ENCODE data around the gene F3.
"Not testable (repeated sequence)": the region's sequence is repeated elsewhere in the genome, so short reads cannot be mapped to it uniquely, and the experiment has no call there.

The F3 gene

DNA sequence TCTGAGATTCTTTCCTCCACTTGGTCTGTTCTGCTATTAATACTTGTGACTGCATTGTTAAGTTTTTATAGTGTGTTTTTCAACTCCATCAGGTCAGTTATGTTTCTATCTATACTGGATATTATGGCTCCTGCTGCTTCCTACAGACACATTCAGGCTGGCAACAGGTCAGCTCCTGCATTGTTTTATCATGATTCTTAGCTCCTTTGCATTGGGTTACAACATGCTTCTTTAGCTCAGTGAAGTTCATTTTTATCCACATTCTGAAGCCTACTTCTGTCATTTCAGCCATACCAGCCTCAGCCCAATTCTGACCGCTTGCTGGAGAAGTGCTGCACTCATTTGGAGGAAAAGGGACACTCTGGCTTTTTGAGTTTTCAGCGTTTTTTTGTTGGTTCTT, 37.3 kb upstream of the F3 start:
- Histone ChIP-seq H3K4me3 (ENCODE audit: low read depth, low read length, poor library complexity, severe bottlenecking) (no peak overlapping the region), H3K4me1 (ENCODE audit: insufficient read depth, low read length, severe bottlenecking) (no peaks in the 10 kb centered on the region), H3K4me2 (ENCODE audit: low read length) (no peak overlapping the region), H3K9me2 (ENCODE audit: low read depth, low read length) (no peaks in the 10 kb centered on the region), H3K9ac (ENCODE audit: low read length) (no peak overlapping the region), H3K79me2 (ENCODE audit: insufficient read depth, low read length) (no peaks in the 10 kb centered on the region), H3K27ac (ENCODE audit: low read depth, low read length, poor library complexity, severe bottlenecking) (no peak overlapping the region), H3K36me3 (ENCODE audit: insufficient read depth, low read length) (no peaks in the 10 kb centered on the region), H3K27me3 (ENCODE audit: insufficient read depth, low read length) (no peaks in the 10 kb centered on the region), H2AFZ (ENCODE audit: low read length) (no peak overlapping the region), H3K9me3 (ENCODE audit: low read length) (no peaks in the 10 kb centered on the region), H4K20me1 (ENCODE audit: insufficient read depth, low read length) (no peaks in the 10 kb centered on the region), H3F3A (ENCODE audit: insufficient read depth, low read length) (no peaks in the 10 kb centered on the region)
- TF ChIP-seq, protein P1, sequence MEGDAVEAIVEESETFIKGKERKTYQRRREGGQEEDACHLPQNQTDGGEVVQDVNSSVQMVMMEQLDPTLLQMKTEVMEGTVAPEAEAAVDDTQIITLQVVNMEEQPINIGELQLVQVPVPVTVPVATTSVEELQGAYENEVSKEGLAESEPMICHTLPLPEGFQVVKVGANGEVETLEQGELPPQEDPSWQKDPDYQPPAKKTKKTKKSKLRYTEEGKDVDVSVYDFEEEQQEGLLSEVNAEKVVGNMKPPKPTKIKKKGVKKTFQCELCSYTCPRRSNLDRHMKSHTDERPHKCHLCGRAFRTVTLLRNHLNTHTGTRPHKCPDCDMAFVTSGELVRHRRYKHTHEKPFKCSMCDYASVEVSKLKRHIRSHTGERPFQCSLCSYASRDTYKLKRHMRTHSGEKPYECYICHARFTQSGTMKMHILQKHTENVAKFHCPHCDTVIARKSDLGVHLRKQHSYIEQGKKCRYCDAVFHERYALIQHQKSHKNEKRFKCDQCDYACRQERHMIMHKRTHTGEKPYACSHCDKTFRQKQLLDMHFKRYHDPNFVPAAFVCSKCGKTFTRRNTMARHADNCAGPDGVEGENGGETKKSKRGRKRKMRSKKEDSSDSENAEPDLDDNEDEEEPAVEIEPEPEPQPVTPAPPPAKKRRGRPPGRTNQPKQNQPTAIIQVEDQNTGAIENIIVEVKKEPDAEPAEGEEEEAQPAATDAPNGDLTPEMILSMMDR (IDR thresholded peaks at IDR 0.05; ENCODE audit: low read length), result no peak
- TF ChIP-seq EZH2 (IDR thresholded peaks at IDR 0.05; ENCODE audit: borderline replicate concordance, low read length), result no peak

DNA sequence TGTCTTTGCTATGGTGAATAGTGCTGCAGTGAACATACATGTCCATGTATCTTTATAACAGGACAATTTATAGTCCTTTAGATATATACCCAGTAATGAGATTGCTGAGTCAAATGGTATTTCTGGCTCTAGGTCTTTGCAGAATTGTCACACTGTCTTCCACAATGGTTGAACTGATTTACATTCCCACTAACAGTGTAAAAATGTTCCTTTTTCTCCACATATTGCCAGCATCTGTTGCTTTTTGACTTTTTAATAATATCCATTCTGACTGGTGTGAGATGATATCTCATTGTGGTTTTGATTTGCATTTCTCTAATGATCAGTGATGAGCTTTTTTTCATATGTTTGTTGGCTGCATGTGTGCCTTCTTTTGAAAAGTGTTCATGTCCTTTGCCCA, 32.4 kb upstream of the F3 start:
- not testable (repeated sequence) for H2AFZ ChIP-seq (ENCODE audit: low read length); H3K9ac ChIP-seq (ENCODE audit: low read length); H3K4me3 ChIP-seq (ENCODE audit: low read depth, low read length, poor library complexity, severe bottlenecking); H3K36me3 ChIP-seq (ENCODE audit: insufficient read depth, low read length); H4K20me1 ChIP-seq (ENCODE audit: insufficient read depth, low read length); H3K4me2 ChIP-seq (ENCODE audit: low read length); H3K27me3 ChIP-seq (ENCODE audit: insufficient read depth, low read length); H3K9me3 ChIP-seq (ENCODE audit: low read length); H3K9me2 ChIP-seq (ENCODE audit: low read depth, low read length); H3K27ac ChIP-seq (ENCODE audit: low read depth, low read length, poor library complexity, severe bottlenecking); H3F3A ChIP-seq (ENCODE audit: insufficient read depth, low read length); H3K79me2 ChIP-seq (ENCODE audit: insufficient read depth, low read length); H3K4me1 ChIP-seq (ENCODE audit: insufficient read depth, low read length, severe bottlenecking)

GRCh38 chr1:94572780-94573179, 31.2 kb upstream of the F3 start:
- H3K4me3 ChIP-seq (ENCODE audit: low read depth, low read length, poor library complexity, severe bottlenecking), result no peak overlapping the region
- H4K20me1 ChIP-seq (ENCODE audit: insufficient read depth, low read length), result no peaks in the 10 kb centered on the region
- no peak for TF ChIP-seq EZH2 (IDR thresholded peaks at IDR 0.05; ENCODE audit: borderline replicate concordance, low read length)
- TF ChIP-seq, protein P1 (IDR thresholded peaks at IDR 0.05; ENCODE audit: low read length), result no peak
- H3K27me3 ChIP-seq (ENCODE audit: insufficient read depth, low read length), result no peaks in the 10 kb centered on the region
- no peak overlapping the region for H3K9ac ChIP-seq (ENCODE audit: low read length)
- no peaks in the 10 kb centered on the region for H3K9me2 ChIP-seq (ENCODE audit: low read depth, low read length)
- H2AFZ ChIP-seq (ENCODE audit: low read length), result no peak overlapping the region
- no peaks in the 10 kb centered on the region for H3K9me3 ChIP-seq (ENCODE audit: low read length)
- no peak overlapping the region for H3K4me2 ChIP-seq (ENCODE audit: low read length)
- H3K4me1 ChIP-seq (ENCODE audit: insufficient read depth, low read length, severe bottlenecking), result no peaks in the 10 kb centered on the region
- no peaks in the 10 kb centered on the region for H3K36me3 ChIP-seq (ENCODE audit: insufficient read depth, low read length)
- no peaks in the 10 kb centered on the region for H3F3A ChIP-seq (ENCODE audit: insufficient read depth, low read length)
- no peaks in the 10 kb centered on the region for H3K79me2 ChIP-seq (ENCODE audit: insufficient read depth, low read length)
- H3K27ac ChIP-seq (ENCODE audit: low read depth, low read length, poor library complexity, severe bottlenecking), result no peak overlapping the region

DNA sequence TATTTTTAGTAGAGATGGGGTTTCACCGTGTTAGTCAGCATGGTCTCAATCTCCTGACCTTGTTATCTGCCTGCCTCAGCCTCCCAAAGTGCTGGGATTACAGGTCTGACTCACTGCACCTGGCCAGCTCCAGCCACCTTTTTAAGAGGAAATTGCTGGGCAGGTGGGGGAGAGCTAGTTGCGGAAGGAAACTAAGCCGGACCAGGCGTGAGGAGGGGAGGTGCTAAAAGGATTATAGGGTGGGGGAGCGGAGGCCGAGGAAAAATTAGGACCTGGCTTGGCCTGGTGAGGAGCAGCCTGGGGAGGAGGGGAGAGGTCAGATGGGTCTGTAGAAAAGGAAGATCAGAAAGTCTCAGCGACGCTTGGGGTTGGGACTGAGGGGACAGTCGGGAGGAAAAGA, 29.4 kb upstream of the F3 start:
- H3K4me1 ChIP-seq (ENCODE audit: insufficient read depth, low read length, severe bottlenecking); H3F3A ChIP-seq (ENCODE audit: insufficient read depth, low read length); H3K4me3 ChIP-seq (ENCODE audit: low read depth, low read length, poor library complexity, severe bottlenecking); H3K9me2 ChIP-seq (ENCODE audit: low read depth, low read length); H3K79me2 ChIP-seq (ENCODE audit: insufficient read depth, low read length); H3K9ac ChIP-seq (ENCODE audit: low read length); H3K4me2 ChIP-seq (ENCODE audit: low read length); H2AFZ ChIP-seq (ENCODE audit: low read length); H3K27me3 ChIP-seq (ENCODE audit: insufficient read depth, low read length); H4K20me1 ChIP-seq (ENCODE audit: insufficient read depth, low read length); H3K36me3 ChIP-seq (ENCODE audit: insufficient read depth, low read length); H3K9me3 ChIP-seq (ENCODE audit: low read length); H3K27ac ChIP-seq (ENCODE audit: low read depth, low read length, poor library complexity, severe bottlenecking): not testable (repeated sequence)

DNA sequence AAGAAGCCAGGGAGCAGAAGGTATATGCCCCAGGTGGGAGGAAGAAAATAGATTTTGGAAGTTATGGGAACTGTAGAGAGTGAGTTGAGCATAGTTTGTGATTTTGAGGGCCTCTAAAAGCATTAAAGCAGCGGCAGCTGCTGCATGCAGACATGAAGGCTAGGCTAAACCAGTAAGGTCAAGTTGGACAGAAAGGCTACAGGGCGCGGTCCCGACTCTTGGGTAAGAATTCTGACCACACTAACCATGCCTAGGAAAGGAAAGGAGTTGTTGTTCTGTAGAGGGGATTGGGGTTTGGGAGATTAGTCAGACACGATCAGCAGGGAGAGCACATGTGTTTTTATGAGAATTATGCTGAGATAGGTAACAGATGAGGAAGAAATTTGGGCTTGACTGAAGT, 27.2 kb upstream of the F3 start:
- H2AFZ ChIP-seq (ENCODE audit: low read length); H3K4me1 ChIP-seq (ENCODE audit: insufficient read depth, low read length, severe bottlenecking); H3K27me3 ChIP-seq (ENCODE audit: insufficient read depth, low read length); H3K36me3 ChIP-seq (ENCODE audit: insufficient read depth, low read length); H3K79me2 ChIP-seq (ENCODE audit: insufficient read depth, low read length); H3K27ac ChIP-seq (ENCODE audit: low read depth, low read length, poor library complexity, severe bottlenecking); H3F3A ChIP-seq (ENCODE audit: insufficient read depth, low read length); H4K20me1 ChIP-seq (ENCODE audit: insufficient read depth, low read length); H3K9ac ChIP-seq (ENCODE audit: low read length); H3K4me3 ChIP-seq (ENCODE audit: low read depth, low read length, poor library complexity, severe bottlenecking); H3K9me2 ChIP-seq (ENCODE audit: low read depth, low read length); H3K4me2 ChIP-seq (ENCODE audit: low read length); H3K9me3 ChIP-seq (ENCODE audit: low read length): not testable (repeated sequence)

DNA sequence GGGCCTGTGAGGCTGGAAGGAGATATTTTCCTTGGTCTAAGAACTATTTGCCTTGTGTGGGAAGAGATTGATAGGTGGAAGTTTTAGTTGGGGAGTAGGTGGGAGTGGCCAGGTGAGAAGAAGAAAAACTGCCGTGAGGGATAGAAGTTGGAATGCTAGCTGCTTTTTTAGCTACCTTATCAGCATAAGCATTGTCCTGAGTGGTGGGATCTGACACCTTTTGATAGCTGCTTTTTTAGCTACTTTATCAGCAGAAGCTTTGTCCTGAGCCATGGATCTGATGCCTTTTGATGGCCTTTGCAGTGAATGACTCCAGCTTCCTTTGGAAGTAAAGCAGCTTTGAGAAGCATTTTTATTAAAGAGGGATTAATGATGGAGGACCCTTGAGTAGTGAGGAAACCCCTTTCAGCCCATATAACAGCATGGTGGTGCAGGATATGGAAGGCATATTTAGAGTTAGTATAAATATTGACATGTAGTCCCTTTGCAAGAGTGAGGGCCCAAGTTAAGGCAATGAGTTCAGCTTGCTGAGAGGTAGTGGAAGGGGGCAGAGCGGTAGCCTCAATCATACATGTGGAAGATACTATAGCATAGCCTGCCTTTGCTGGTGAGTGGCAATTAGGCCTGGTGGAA, 26.5 kb upstream of the F3 start:
- H3K4me1 ChIP-seq (ENCODE audit: insufficient read depth, low read length, severe bottlenecking); H3K4me3 ChIP-seq (ENCODE audit: low read depth, low read length, poor library complexity, severe bottlenecking); H3K9me2 ChIP-seq (ENCODE audit: low read depth, low read length); H3F3A ChIP-seq (ENCODE audit: insufficient read depth, low read length); H3K27ac ChIP-seq (ENCODE audit: low read depth, low read length, poor library complexity, severe bottlenecking); H3K9ac ChIP-seq (ENCODE audit: low read length); H3K27me3 ChIP-seq (ENCODE audit: insufficient read depth, low read length); H3K9me3 ChIP-seq (ENCODE audit: low read length); H2AFZ ChIP-seq (ENCODE audit: low read length); H3K4me2 ChIP-seq (ENCODE audit: low read length); H4K20me1 ChIP-seq (ENCODE audit: insufficient read depth, low read length); H3K79me2 ChIP-seq (ENCODE audit: insufficient read depth, low read length); H3K36me3 ChIP-seq (ENCODE audit: insufficient read depth, low read length): not testable (repeated sequence)
